ENCODE measurements around the gene TNFAIP8L2.

Gene TNFAIP8L2

DNA sequence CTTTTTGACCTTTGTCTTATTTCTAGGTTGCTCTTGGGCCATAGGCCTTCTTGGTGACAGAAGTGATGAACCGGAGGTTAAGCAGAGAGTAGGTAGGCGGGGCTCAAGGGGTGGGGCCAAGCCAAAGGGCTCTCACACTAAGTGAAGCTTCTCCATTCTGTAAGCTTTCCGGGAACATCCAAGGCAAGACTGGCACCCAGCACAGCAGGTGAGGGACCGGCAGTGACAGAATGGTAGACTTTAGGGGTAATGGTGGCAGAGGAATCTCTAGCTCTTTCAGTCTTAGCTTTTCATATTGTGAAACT, at the start of gene TNFAIP8L2:
TSS of gene TNFAIP8L2 (plus strand) at position 135 of the 305 bp plus-strand sequence. CDS start 2,049 bp downstream, outside the sequence.
- DNase-seq: no peak

DNA sequence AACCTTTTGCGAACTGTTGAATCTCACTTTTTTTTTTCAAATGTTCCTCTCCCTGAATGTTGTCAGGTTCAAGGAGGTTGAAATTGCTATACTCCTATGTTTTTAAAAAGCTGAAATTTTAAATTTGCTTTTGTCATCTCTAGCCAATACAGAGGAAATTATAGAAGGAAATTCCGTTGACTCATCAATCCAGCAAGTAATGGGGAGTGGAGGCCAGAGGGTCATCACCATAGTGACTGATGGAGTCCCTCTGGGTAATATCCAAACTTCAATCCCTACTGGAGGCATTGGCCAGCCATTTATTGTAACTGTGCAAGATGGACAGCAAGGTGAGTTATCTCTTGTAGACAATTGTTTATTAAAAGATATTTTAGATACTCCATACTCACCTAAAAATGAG, 49.6 kb upstream of the TNFAIP8L2 start:
- no peak for DNase-seq

DNA sequence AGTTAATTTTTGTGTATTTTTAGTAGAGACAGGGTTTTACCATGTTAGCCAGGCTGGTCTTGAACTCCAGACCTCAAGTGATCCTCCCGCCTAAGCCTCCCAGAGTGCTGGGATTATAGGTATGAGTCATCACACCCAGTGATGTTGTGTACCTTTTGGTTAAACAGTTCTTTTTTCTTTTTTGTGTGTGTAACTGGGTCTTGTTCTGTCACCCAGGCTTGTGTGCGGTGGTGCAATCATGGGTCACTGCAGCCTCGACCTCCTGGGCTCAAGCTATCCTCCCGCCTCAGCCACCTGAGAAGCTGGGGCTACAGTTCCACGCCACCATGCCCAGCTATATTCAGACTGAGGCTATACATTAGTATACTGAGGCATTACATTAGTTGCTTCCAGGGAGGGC, 48.1 kb upstream of the TNFAIP8L2 start:
- DNase-seq: no peak

DNA sequence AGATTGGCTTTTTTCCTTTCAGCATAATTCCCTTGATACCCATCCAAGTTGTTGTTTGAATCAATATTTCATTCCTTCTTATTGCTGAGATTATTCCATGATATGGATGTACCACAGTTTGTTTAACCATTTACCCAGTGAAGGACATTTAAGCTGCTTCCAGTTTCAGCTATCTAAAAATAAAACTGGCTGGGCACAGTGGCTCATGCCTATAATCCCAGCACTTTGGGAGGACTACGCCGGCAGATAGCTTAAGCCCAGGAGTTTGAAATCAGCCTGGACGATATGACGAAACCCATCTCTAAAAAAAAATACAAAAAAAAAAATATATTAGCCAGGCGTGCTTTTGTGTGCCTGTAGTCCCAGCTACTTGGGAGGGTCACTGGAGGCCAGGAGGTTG, 42.6 kb upstream of the TNFAIP8L2 start:
- no peak for DNase-seq

DNA sequence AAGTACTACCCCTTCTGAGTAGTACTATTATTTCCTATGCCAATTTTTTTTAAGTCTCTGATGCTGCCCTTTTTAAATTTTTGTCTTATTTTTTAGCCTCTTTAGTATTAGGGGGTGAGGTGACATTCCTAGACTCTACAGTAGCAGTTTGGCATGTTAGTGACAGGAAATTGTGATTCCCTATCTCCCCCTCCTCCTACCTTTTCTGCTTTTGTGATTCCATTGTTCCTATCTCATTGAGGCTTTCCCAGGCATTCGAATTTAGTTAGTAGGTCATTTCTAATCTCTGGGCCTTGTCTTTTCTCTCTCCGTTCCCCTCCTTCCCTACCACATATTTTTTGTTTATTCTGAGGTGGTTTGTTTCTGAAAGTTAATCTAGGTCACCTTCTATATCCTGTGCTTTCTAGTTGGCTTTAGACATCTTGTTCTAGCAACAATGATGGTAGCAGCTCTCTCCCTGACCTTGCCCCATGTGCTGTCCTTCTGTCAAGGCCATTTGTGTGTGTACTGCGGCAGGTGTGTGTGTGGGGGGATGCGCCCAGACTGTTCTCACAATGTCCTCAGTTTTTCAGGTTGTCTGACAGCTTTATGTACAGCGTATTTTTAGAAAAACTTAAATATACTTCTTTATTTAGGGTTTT, 31.6 kb upstream of the TNFAIP8L2 start:
- DNase-seq: no peak

DNA sequence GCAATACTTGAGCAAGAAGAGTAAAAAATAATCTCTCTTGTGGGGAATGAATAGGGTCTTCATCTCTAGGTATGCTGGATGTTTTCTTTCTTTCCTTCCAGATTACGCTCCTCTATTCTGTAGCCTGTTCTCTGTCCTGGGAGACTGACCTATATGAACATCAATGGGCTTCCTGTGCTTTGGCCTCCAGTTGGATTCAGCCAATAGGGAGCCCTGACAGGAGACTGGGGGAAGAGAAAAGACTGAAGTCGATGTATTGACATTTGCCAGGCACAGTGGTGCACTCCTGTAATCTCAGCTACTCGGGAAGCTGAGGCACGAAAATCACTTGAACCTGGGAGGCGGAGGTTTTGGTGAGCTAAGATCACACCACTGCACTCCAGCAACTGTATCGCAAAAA, 27.6 kb upstream of the TNFAIP8L2 start:
- no peak for DNase-seq

DNA sequence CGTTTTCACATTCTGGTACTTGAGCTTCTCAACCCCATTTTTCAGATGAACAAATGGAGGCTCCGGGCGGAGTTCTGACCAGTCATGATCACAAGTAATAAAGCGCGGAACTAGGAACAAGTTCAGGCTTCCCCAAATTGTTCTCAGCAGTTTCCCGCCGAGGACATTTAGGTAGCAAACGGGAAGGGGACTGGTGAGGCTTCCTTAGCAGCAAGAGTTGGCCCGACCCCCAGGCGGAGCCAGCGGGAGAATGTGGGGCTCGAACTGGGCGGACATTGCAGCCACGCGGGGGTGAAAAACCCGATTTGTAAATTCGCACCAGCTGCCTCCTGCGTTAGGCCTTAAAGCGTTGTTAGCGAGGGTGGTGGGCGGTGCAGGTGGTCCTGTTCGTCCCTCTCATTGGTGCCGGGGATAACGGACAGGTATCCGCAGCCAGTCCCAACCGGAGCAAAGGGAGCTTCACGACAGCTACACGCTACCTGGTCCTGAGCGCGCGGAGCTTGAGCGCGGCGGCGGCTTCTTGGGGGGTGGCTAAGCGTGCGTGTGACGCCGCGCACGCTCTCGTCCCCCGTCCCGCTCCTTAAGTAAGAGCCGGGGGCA, 25.4 kb upstream of the TNFAIP8L2 start:
- DNase-seq: no peak

DNA sequence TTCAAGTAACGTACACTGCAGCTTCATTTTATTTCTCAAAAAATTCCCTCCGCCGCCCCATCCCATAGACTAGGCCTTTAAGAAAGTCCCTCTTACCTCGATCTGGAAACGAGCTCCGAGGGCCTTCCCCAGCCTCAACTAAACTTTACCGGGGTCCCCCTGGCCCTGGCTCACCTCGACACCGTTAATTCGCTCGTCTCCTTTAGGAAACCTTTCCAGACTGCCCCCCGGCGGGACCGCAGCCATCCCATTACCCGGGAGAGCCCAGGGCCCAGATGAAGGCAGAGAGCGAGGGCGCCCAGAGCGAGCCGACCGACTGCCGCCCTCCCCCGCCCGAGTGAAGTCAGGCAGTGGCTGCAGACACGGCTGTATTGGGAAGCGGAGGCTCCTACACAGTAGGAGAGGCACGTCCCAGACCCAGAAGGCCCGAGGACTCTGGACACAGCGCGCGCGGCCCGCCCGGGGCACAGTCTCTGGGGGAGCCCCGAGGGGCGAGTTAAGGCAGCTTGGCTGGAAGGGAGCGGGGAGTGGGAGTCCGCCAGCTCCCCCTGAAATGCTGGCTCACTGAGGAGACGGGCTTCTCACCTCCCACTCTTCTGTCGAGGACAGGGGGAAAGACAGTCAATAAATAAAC, 24.6 kb upstream of the TNFAIP8L2 start:
- DNase-seq: no peak

DNA sequence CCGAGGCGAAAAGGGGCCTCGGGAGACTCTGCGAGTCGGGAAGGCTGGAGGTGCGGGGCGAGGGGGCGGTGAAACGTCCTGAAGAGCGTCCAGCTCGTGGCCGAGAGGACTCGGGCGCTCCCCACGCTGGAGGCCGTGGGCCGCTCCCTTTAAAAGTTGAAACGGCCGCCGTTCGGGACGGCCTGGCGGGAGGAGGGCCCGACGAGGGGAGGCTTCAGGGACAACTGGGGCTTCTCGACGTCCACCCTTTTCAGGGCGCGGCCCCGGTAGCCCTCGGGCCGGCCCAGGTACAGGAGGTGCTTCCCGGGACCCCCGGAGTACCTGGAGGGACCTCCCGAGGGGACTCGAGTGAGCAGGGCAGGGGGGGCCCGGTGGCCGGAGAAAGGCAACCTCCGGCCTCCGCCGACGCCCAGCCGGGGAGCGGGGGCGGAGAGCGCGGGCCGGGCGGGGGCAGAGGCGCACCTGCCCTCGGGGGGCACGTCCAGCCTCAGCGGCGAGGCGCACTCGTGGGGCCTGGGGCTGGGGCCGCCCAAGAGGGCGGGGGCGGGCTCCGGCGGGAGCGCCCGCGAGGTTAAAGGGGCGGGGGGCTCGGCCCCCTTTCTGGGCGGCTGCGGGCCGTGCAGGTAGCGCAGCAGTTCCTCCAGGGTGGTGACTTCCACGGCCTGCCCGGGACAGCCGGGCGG, 24.0 kb upstream of the TNFAIP8L2 start:
- DNase-seq: no peak

DNA sequence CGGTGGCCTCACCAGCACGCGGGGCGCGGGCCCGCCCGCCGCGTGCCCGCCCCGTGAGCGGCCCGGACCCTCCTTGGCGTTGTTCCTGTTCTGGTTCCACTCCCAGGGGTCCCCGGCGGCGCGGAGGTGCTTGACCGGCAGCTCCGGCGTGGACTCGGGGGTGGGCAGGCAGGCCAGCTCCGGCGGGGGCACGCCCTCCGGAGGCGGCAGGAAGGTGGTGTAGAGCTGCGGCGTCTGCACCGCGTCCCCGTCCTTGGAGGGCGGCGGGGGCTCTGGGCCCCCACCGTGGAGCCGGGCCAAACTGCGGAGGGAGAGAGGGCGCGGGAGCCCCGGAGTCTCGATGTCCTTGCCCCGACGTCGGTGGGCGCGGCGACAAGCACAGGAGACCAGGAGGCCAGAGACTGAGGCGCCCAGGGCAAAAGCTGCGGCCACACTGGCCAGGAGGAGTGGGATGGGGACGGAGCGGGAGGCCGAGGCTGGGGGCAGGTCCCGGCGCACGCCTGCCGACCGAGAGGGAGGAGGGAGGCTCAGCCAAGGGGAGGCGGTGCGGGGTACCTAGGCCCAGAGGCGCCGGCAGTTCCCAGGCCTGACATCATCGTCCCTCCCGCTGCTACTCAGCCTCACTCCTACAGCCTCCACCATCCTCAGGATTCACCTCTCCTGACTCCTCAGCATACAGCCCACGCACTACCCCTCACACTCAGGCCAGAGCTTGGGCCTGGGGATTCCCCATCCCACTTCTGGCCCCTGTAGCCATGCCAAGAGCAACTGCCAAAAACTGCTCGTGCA, 23.2 kb upstream of the TNFAIP8L2 start:
- DNase-seq: no peak

DNA sequence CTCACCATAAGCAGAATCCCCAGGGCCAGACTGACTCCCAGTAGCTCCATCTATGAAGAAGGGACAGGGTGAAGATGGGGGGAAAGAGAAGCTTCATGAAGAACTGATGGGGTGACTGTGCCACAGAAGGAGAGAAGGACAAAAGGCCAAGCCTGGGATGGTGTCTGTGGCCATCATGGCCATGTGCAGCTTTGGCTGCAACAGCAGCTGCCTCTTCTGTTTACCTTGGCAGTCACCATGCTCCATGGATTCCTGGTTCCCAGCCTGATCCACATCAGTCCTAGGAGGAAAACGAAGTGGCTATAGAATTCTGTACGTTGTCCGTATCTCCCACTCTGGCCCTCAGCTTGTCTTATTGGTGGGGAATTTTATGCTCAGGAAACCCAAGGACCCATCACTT, 22.1 kb upstream of the TNFAIP8L2 start:
- DNase-seq: no peak

DNA sequence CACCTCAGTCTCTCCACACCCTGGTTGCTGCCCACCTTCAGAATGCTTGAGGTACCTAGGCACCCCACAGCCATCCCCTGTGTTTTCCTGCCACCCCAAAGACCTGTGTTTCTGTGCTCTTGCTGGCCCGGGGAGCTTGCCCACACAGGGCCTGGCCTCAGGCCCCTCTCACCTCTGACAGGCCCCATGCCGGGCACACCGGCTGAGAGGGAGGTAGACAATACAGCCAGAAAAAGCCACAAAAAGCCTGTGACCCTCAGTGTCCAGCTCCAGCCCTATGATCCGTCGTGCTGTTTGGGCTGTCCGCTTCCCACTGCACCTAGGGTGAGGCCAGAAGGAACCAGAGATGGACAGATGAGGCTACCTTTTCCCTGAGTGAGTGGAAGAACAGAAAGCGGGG, 21.5 kb upstream of the TNFAIP8L2 start:
- no peak for DNase-seq

DNA sequence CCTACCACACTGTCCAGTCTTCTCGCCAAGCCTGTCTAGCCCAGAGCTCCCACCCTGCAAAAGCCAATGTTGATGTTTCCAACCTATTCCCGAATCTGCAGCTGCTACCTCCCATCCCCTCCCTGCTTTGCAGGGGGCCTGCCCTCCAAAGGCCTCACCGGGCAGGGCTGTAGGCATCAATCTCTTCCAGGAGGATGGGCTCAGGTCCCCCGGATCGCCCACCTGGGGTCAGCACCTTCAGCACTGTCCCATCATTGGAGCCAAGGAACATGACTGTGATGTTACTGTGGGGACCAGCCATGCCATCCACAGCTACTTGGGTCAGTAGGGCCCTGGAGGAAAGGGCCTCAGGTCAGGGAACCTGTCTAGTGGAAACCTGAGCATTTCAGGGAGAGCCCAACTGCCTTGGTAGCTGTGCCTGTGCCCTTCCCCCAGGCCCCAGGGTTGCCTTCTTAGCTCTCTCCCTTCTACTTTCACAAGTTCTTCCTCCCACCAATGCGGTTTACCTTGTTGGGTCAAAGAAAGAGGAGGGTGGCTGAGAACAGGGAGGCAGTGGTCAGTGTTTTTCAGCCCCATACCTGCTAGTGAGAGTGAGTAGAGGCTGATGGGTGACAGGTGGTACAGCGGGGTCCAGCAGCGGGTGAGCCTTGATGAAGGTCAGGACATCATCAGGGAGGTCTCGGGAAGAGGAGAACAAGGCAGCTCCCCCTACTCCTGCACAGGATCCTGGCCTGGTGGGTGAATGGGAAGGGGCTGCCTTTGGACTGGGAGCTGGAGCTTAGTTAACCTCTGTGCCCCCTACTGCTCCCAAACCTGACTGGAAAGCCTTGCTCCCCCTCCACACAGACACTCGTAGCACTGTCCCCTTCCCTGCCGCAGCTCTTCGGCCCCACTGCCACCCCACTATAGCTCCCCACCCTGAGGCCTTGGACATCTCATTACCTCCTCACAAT, 20.7 kb upstream of the TNFAIP8L2 start:
- no peak for DNase-seq

DNA sequence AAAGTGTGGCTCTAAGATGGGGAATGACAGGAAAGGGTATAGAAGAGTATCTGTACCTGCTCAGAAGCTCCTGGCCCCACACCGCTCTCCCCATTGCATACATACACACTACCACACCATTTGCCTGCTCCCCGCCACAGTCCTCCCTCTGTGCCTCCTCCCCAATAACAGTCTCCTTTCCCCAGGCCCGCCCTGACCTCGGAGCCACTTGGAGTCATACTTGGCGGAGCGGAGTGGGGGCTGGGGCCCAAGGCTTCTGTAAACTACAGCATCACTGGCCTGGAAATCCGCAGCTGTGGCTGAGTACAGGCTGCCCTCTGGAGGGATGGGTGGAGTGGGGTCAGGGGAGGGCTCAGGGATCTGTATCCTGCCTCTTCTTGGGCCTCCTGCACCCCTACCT, 18.7 kb upstream of the TNFAIP8L2 start:
- DNase-seq: no peak

DNA sequence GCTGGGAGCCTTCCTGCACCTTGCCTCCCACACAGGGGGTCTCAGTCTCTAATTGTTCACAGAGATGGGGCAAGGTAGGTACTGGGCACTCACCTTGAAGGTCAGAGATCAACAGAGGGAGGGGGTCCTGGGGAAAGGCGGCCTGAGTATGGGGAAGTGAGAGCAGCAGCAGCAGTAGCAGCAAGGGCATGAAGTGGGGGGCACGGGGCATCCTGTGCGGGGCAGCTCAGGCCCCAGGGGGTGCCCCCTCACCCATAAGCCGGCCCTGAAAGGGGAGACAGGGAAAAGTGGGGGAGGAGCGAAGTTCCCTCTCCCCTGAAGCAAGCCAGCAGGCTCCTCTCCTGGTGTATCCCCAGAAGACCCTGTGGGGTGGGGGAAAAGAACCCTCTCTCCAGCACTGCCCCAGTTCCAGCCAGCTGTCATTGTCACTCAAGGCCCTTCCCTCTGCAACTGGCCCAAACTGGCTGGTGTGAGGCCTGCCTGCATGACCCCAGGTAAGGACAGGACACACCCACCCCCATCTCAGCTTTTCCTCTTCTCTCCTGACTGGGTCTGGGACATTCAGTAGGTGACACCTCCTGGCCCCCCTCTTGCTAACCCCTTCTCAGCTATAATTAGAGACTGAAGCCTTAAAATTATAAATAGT, 13.9 kb upstream of the TNFAIP8L2 start:
- DNase-seq: no peak

DNA sequence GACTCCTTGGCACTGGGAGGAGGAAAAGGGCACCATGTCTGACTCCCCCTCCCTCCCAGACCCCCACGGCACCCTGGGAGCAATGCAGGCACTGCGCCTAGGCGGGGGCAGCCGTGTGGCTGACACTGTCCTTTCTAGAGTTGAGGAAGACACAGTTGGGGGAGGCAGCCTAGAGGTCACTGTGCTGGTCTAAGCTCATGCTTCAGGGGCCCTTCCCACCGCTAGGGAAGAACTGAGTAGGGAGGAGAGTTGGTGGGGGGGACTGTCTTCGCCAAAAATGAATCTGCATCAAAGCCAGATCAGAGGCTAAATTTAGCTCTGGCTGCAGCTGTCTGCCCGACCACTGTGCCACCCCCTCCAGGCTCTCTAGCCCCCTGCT, 13.4 kb upstream of the TNFAIP8L2 start:
- no peak for DNase-seq

DNA sequence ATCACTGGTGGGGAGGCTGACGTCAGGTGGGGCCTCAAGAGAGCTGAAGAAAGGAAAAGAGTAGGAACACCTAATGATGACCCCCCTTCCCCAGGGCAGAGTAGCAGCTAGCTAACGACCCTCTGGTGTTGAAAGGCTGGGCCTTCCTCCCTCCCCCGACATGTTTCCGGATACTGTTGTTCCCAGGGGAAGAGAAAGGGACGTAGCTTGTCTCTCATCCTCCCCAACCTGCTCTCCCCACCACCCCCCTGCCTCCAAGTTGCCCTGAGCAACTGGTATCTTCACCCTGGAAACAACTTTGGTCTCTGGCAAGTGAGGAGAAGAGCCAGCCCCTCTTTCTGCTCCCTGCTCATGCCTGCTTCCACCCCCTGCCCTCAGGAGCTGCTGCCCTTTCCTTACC, 12.5 kb upstream of the TNFAIP8L2 start:
- no peak for DNase-seq

DNA sequence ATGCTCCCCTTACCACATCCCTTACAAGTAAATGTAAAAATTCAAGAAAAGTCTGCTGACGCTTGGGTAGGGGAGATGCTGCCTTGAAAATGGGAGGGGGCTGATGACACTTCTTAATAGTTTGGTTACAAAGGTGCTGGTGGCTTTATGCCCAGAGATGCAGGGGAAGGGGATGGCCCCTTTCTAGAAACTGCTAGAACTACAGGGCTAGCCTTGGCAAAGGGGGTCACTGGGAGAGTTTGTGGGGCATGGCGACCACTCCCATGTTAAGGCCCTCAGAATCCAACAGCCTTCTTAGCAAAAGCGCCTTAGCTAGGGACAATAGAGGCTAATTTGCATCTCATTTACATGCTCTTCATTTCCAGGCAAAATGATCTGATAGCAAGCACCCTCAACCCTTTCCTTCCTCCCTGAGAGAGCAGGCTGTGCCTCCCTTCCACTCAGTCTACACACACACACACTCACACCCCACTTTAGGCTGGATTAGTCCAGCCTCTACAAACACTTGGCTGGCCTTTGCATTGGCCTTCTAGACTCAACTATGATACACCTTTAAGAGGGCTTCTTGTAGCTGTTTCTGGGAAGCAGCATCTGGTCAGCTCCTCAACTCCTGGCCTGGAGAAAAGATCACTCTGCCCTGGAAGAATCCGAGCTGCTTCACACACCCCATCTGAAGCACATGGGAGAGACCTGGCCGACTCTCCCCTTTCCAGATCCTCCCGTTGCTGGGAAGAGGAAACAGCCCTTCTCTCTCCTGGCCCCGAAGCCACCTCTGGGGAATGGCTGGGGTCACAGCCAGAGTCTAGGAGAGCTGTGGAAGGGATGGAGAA, 11.8 kb upstream of the TNFAIP8L2 start:
- DNase-seq: no peak

DNA sequence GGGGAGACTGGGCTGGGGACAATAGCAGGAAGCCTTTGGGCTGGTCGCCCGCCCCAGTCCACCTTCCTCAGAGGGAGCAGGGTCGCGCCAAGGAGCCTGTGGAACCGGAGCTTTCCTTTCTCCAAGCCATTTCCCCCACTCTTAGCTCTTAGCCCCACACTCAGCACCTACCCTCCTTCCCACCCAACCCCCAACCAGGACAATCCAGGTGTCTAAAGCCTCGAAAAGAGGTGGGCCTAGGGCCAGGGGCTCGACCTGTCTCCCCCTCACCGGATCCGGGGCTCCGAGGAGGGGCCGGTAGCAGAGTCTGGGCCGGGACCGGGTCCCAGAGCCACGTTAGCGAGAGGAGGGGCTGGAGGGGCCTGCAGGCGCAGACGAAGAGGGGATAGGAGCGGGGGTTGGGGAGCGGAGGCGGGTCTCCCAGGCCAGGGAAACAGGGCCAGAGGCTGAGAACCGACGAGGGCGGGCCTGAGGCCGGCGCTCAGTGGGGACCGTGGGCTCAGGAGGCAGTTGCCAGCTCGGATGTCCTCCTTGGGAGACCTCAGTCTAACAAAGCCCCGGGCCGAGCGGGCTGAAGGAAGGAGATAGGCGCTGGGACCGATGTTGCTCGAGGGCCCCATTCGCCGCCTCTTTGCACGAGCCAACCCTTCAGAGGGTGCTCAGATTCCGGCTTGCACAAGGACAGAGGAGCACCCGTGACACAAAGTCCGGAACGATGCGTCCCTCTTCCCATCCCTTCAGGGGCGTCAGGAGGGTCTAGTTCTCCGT, 11.0 kb upstream of the TNFAIP8L2 start:
- DNase-seq: no peak

DNA sequence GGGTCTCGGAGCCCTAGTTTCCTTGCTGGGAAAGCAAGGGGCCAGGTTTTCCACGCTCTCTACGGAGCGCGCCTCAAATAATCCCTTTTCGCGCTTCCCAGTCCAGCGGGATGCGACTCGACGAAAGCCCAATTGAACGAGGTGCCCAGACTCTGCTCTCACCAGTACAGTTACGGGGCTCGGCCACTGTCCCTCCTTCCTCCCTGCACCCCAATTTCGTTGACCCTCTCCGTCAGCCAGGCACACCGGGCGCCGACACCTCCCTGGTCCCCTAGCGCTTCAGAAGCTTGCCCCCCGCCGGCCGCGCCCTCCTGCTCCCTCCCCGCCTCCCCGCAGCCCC, 10.4 kb upstream of the TNFAIP8L2 start:
- no peak for DNase-seq
